Measurements from ENCODE around the gene UGT8. TPM values are rescaled to one million over a fixed set of nuclear protein-coding genes. Genes with fewer than 3 reads are reported as not detected.
"Not testable (repeated sequence)": the region's sequence is repeated elsewhere in the genome, so short reads cannot be mapped to it uniquely, and the experiment has no call there.

Gene UGT8
- total and polyA plus RNA-seq, 4 donors: 0.78 to 1.1 (median 0.88) TPM; not detected in 1

- no peak overlapping the region for H3K4me3 ChIP-seq (ENCODE audit: low read length in 2 of 2)
- no peak for DNase-seq
- H3K4me1 ChIP-seq (ENCODE audit: control insufficient read depth in 1 of 2, insufficient read depth in 2 of 2, low read length in 2 of 2): no peaks in the 10 kb centered on the region
- H3K9me3 ChIP-seq (ENCODE audit: control insufficient read depth, low read length): no peaks in the 10 kb centered on the region
- H3K36me3 ChIP-seq (ENCODE audit: control insufficient read depth in 1 of 2, insufficient read depth in 2 of 2, low read length in 1 of 2): no peaks in the 10 kb centered on the region
- 88 to 89% methylated on average over 5 of the region's 5 CpGs for WGBS, 2 donors
- intact Hi-C loops (cut with DNase I): no loop called here
- no peak for ATAC-seq (ENCODE audit: low FRiP score)
- H3K27me3 ChIP-seq (ENCODE audit: control insufficient read depth in 1 of 2, insufficient read depth in 2 of 2, low read length in 1 of 2): no peaks in the 10 kb centered on the region
- no peak overlapping the region for H3K27ac ChIP-seq (ENCODE audit: low read depth in 1 of 2, low read length in 2 of 2)
These were observed 2.9 kb downstream of the UGT8 start for GRCh38 chr4:114601304-114602052.

- DNase-seq (no peak), ATAC-seq (ENCODE audit: low FRiP score) (no peak)
- WGBS, 2 donors: 83 to 88% methylated on average over 5 of the region's 5 CpGs
- H3K4me1 ChIP-seq (ENCODE audit: control insufficient read depth in 1 of 2, insufficient read depth in 2 of 2, low read length in 2 of 2): no peaks in the 10 kb centered on the region
- H3K27ac ChIP-seq (ENCODE audit: low read depth in 1 of 2, low read length in 2 of 2): no peak overlapping the region
- no peaks in the 10 kb centered on the region for H3K36me3 ChIP-seq (ENCODE audit: control insufficient read depth in 1 of 2, insufficient read depth in 2 of 2, low read length in 1 of 2)
- H3K4me3 ChIP-seq (ENCODE audit: low read length in 2 of 2): no peak overlapping the region
- H3K9me3 ChIP-seq (ENCODE audit: control insufficient read depth, low read length): no peaks in the 10 kb centered on the region
- no peaks in the 10 kb centered on the region for H3K27me3 ChIP-seq (ENCODE audit: control insufficient read depth in 1 of 2, insufficient read depth in 2 of 2, low read length in 1 of 2)
- intact Hi-C loops (cut with DNase I): no loop called here
These were observed 4.9 kb downstream of the UGT8 start for GRCh38 chr4:114603497-114603896.

- H3K27me3 ChIP-seq (ENCODE audit: control insufficient read depth in 1 of 2, insufficient read depth in 2 of 2, low read length in 1 of 2): no peaks in the 10 kb centered on the region
- DNase-seq (no peak), ATAC-seq (ENCODE audit: low FRiP score) (no peak)
- intact Hi-C loops (cut with DNase I): no loop called here
- 81 to 85% methylated on average over 2 of the region's 2 CpGs for WGBS, 2 donors
- H3K4me1 ChIP-seq (ENCODE audit: control insufficient read depth in 1 of 2, insufficient read depth in 2 of 2, low read length in 2 of 2): no peaks in the 10 kb centered on the region
- no peak overlapping the region for H3K4me3 ChIP-seq (ENCODE audit: low read length in 2 of 2)
- H3K9me3 ChIP-seq (ENCODE audit: control insufficient read depth, low read length): no peaks in the 10 kb centered on the region
- H3K36me3 ChIP-seq (ENCODE audit: control insufficient read depth in 1 of 2, insufficient read depth in 2 of 2, low read length in 1 of 2): no peaks in the 10 kb centered on the region
- H3K27ac ChIP-seq (ENCODE audit: low read depth in 1 of 2, low read length in 2 of 2): no peak overlapping the region
These were observed 7.6 kb downstream of the UGT8 start for GRCh38 chr4:114606245-114606644.

GRCh38 chr4:114607056-114607455, 8.4 kb downstream of the UGT8 start:
- Histone ChIP-seq H3K4me1 (ENCODE audit: control insufficient read depth in 1 of 2, insufficient read depth in 2 of 2, low read length in 2 of 2) (no peaks in the 10 kb centered on the region), H3K9me3 (ENCODE audit: control insufficient read depth, low read length) (no peaks in the 10 kb centered on the region), H3K27ac (ENCODE audit: low read depth in 1 of 2, low read length in 2 of 2) (no peak overlapping the region), H3K4me3 (ENCODE audit: low read length in 2 of 2) (no peak overlapping the region), H3K27me3 (ENCODE audit: control insufficient read depth in 1 of 2, insufficient read depth in 2 of 2, low read length in 1 of 2) (no peaks in the 10 kb centered on the region), H3K36me3 (ENCODE audit: control insufficient read depth in 1 of 2, insufficient read depth in 2 of 2, low read length in 1 of 2) (no peaks in the 10 kb centered on the region)
- no peak for DNase-seq
- intact Hi-C loops (cut with DNase I): no loop called here
- ATAC-seq (ENCODE audit: low FRiP score): no peak

- H3K9me3 ChIP-seq (ENCODE audit: control insufficient read depth, low read length): no peaks in the 10 kb centered on the region
- no peaks in the 10 kb centered on the region for H3K4me1 ChIP-seq (ENCODE audit: control insufficient read depth in 1 of 2, insufficient read depth in 2 of 2, low read length in 2 of 2)
- DNase-seq: no peak
- H3K4me3 ChIP-seq (ENCODE audit: low read length in 2 of 2): no peak overlapping the region
- H3K27me3 ChIP-seq (ENCODE audit: control insufficient read depth in 1 of 2, insufficient read depth in 2 of 2, low read length in 1 of 2): no peaks in the 10 kb centered on the region
- intact Hi-C loops (cut with DNase I): no loop called here
- WGBS, 2 donors: 78 to 81% methylated on average over 4 of the region's 4 CpGs
- no peaks in the 10 kb centered on the region for H3K36me3 ChIP-seq (ENCODE audit: control insufficient read depth in 1 of 2, insufficient read depth in 2 of 2, low read length in 1 of 2)
- ATAC-seq (ENCODE audit: low FRiP score): no peak
- no peak overlapping the region for H3K27ac ChIP-seq (ENCODE audit: low read depth in 1 of 2, low read length in 2 of 2)
These were observed 15.0 kb downstream of the UGT8 start for GRCh38 chr4:114613560-114613959.

- no peaks in the 10 kb centered on the region for H3K27me3 ChIP-seq (ENCODE audit: control insufficient read depth in 1 of 2, insufficient read depth in 2 of 2, low read length in 1 of 2)
- H3K27ac ChIP-seq (ENCODE audit: low read depth in 1 of 2, low read length in 2 of 2): no peak overlapping the region
- H3K36me3 ChIP-seq (ENCODE audit: control insufficient read depth in 1 of 2, insufficient read depth in 2 of 2, low read length in 1 of 2): no peaks in the 10 kb centered on the region
- DNase-seq (no peak), ATAC-seq (ENCODE audit: low FRiP score) (no peak)
- no peaks in the 10 kb centered on the region for H3K9me3 ChIP-seq (ENCODE audit: control insufficient read depth, low read length)
- WGBS, 2 donors: 65 to 72% methylated on average over 3 of the region's 3 CpGs
- no peaks in the 10 kb centered on the region for H3K4me1 ChIP-seq (ENCODE audit: control insufficient read depth in 1 of 2, insufficient read depth in 2 of 2, low read length in 2 of 2)
- no peak overlapping the region for H3K4me3 ChIP-seq (ENCODE audit: low read length in 2 of 2)
- intact Hi-C loops (cut with DNase I): no loop called here
These were observed 16.8 kb downstream of the UGT8 start for GRCh38 chr4:114615435-114615834.

- 91 to 93% methylated on average over 8 to 12 of the region's 12 CpGs for WGBS, 2 donors
- DNase-seq; H3K9me3 ChIP-seq (ENCODE audit: control insufficient read depth, low read length); H3K36me3 ChIP-seq (ENCODE audit: control insufficient read depth in 1 of 2, insufficient read depth in 2 of 2, low read length in 1 of 2); H3K27me3 ChIP-seq (ENCODE audit: control insufficient read depth in 1 of 2, insufficient read depth in 2 of 2, low read length in 1 of 2); H3K27ac ChIP-seq (ENCODE audit: low read depth in 1 of 2, low read length in 2 of 2); ATAC-seq (ENCODE audit: low FRiP score); H3K4me3 ChIP-seq (ENCODE audit: low read length in 2 of 2); H3K4me1 ChIP-seq (ENCODE audit: control insufficient read depth in 1 of 2, insufficient read depth in 2 of 2, low read length in 2 of 2); intact Hi-C loops (cut with DNase I): not testable (repeated sequence)
These were observed 17.4 kb downstream of the UGT8 start for GRCh38 chr4:114616036-114616435.

- intact Hi-C loops (cut with DNase I): no loop called here
- 89% methylated on average over 2 of the region's 2 CpGs for WGBS, 2 donors
These were observed 27.6 kb downstream of the UGT8 start for GRCh38 chr4:114626196-114626595.

GRCh38 chr4:114636192-114636935, 37.8 kb downstream of the UGT8 start:
- DNase-seq (no peak), ATAC-seq (ENCODE audit: low FRiP score) (no peak)
- Histone ChIP-seq H3K9me3 (ENCODE audit: control insufficient read depth, low read length) (no peaks in the 10 kb centered on the region), H3K36me3 (ENCODE audit: control insufficient read depth in 1 of 2, insufficient read depth in 2 of 2, low read length in 1 of 2) (no peaks in the 10 kb centered on the region), H3K27me3 (ENCODE audit: control insufficient read depth in 1 of 2, insufficient read depth in 2 of 2, low read length in 1 of 2) (no peaks in the 10 kb centered on the region), H3K4me1 (ENCODE audit: control insufficient read depth in 1 of 2, insufficient read depth in 2 of 2, low read length in 2 of 2) (no peaks in the 10 kb centered on the region), H3K27ac (ENCODE audit: low read depth in 1 of 2, low read length in 2 of 2) (no peak overlapping the region), H3K4me3 (ENCODE audit: low read length in 2 of 2) (no peak overlapping the region)
- intact Hi-C loops (cut with DNase I): no loop called here
- WGBS, 2 donors: 86 to 91% methylated on average over 5 of the region's 5 CpGs

More at GRCh38 chr4:114626196-114626595, 27.6 kb downstream of the UGT8 start:
- H3K9me3 ChIP-seq (ENCODE audit: control insufficient read depth, low read length): no peaks in the 10 kb centered on the region
- no peak overlapping the region for H3K27ac ChIP-seq (ENCODE audit: low read depth in 1 of 2, low read length in 2 of 2)
- H3K4me3 ChIP-seq (ENCODE audit: low read length in 2 of 2): no peak overlapping the region
- no peaks in the 10 kb centered on the region for H3K4me1 ChIP-seq (ENCODE audit: control insufficient read depth in 1 of 2, insufficient read depth in 2 of 2, low read length in 2 of 2)
- DNase-seq (no peak), ATAC-seq (ENCODE audit: low FRiP score) (no peak)
- no peaks in the 10 kb centered on the region for H3K36me3 ChIP-seq (ENCODE audit: control insufficient read depth in 1 of 2, insufficient read depth in 2 of 2, low read length in 1 of 2)
- H3K27me3 ChIP-seq (ENCODE audit: control insufficient read depth in 1 of 2, insufficient read depth in 2 of 2, low read length in 1 of 2): no peaks in the 10 kb centered on the region
